HEK293T (cell line): ENCODE measurements around the gene PPP1R1A.

Source experiments
- BHLHE40 ChIP-seq: fragments of 450-650 bp; IDR thresholded peaks from 2 replicates; pipeline ENCODE4 v1.6.1; 2016; ENCODE audit warnings: mild to moderate bottlenecking, moderate library complexity, borderline replicate concordance
- SUZ12 ChIP-seq: fragments of 450-650 bp; IDR thresholded peaks from 2 replicates; pipeline ENCODE4 v1.6.1; 2016; ENCODE audit warnings: mild to moderate bottlenecking

DNA sequence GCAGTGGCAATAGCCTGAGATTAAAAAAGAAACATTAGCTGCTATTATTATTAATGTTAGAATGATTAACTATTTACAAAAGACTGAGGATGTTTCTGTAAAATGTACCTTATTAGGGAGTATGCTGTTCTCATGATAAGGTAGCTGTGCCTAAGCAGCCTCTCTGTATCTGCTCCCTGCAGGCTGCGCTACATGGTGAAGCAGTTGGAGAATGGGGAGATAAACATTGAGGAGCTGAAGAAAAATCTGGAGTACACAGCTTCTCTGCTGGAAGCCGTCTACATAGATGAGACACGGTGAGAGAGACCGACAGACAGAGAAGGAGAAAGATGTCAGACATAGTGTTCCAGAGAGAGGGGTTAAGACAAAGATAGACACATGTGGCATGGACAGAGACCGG lies 21.7 kb downstream of the PPP1R1A start:
- TF ChIP-seq BHLHE40 (no peak), SUZ12 (no peak)
